Mucosa of rectum (tissue), 2 donors: ENCODE results near the gene TFDP1.

ENCODE experiments used
- H3K27ac ChIP-seq, 2 donors: one replicate each; pipeline ENCODE4 v1.7.0; 2013; ENCODE audit warnings: inconsistent platforms in 2 of 2, low read depth in 2 of 2, low read length in 2 of 2
- H3K27me3 ChIP-seq, 2 donors: one replicate each; pipeline ENCODE4 v1.7.0; 2013; ENCODE audit warnings: low read length in 2 of 2; ENCODE audit not compliant: control insufficient read depth in 2 of 2, insufficient read depth in 2 of 2
- H3K36me3 ChIP-seq, 2 donors: one replicate each; pipeline ENCODE4 v1.7.0; 2013; ENCODE audit warnings: low read length in 2 of 2; ENCODE audit not compliant: control insufficient read depth in 2 of 2, insufficient read depth in 2 of 2
- H3K4me1 ChIP-seq, 2 donors: one replicate each; pipeline ENCODE4 v1.7.0; 2013; ENCODE audit warnings: low read length in 2 of 2, mild to moderate bottlenecking in 1 of 2; ENCODE audit not compliant: control insufficient read depth in 2 of 2, insufficient read depth in 2 of 2
- H3K4me3 ChIP-seq, 2 donors: one replicate each; pipeline ENCODE4 v1.7.0; 2013; ENCODE audit warnings: low read length in 2 of 2
- H3K9ac ChIP-seq, 2 donors: one replicate each; pipeline ENCODE4 v1.7.0; 2013; ENCODE audit warnings: low read length in 2 of 2, low read depth in 1 of 2, mild to moderate bottlenecking in 1 of 2
- H3K9me3 ChIP-seq, 2 donors: one replicate each; pipeline ENCODE4 v1.7.0; 2013; ENCODE audit warnings: low read length in 2 of 2; ENCODE audit not compliant: control insufficient read depth in 2 of 2
- donor health status: healthy.
- donor health status: Normal muscosa, but diverticular disease.

TFDP1 gene

DNA sequence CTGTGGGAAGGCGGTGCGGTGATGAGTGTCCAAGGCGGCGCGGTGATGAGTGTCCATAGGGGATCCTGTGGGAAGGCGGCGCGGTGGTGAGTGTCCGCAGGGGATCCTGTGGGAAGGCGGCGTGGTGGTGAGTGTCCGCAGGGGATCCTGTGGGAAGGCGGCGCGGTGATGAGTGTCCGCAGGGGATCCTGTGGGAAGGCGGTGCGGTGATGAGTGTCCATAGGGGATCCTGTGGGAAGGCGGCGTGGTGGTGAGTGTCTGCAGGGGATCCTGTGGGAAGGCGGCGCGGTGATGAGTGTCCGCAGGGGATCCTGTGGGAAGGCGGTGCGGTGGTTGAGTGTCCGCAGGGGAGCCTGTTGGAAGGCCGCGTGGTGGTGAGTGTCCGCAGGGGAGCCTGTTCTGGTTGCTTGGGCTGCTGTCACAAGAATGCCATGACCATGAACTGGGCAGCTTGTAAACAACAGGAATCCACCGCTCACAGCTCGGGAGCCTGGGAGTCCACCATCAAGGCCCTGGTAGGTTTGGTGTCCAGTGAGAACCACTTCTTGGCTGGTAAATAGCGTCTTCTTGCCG is 21.4 kb downstream of the TFDP1 start:
- no peak overlapping the region for H3K27ac ChIP-seq

DNA sequence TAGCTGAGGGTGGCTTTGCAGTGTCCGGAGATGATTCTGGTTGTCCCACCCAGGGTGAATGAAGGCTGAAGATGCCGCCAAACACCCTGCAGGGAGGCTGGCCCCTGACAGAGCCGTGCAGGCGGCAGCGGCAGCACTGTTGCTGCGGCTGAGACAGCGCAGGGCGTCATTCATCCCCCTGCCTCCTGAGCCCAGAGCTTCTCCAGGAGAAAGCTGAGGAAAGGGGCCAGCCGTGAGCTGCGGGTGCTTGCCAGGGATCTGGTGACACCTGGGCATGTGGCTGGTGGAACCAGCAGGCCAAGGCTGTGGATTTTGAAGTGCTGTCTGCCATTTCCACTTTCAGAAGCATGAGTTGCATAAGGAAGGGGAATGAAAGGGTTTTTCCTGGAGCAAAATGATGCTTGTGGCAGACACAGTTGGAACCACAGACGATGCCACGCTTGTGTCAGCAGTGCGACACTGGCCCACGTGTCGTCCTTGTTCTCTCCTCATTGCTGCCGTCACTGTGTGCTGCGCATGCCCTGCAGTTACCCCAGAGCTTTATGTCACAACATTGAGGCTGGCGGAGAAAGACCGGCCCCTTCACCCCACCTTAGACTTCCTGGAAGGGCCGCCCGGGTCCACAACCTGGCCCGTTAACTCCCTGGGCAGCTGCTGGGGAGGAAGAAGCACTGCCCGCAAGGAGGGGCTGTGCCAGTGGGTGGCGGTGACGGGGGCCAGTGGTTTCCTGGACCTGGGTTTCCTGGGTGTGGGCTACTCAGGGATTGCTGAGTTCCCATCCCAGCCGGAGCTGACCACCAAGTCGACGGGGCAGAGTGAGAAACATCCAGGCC is 22.7 kb downstream of the TFDP1 start:
- no peak overlapping the region for H3K9ac ChIP-seq
- H3K36me3 ChIP-seq: peaks cover 8 to 10% of the 10 kb centered on the region in 2 donors
- no peaks in the 10 kb centered on the region for H3K9me3 ChIP-seq
- H3K4me3 ChIP-seq: no peak overlapping the region
- H3K27me3 ChIP-seq: no peaks in the 10 kb centered on the region
- no peaks in the 10 kb centered on the region for H3K4me1 ChIP-seq
- H3K27ac ChIP-seq: no peak overlapping the region

More for the DNA sequence above, 21.4 kb downstream of the TFDP1 start:
- Histone ChIP-seq H3K9me3 (no peaks in the 10 kb centered on the region), H3K4me1 (no peaks in the 10 kb centered on the region), H3K4me3 (no peak overlapping the region), H3K9ac (no peak overlapping the region), H3K36me3 (peaks cover 3 to 6% of the 10 kb centered on the region in 2 donors), H3K27me3 (no peaks in the 10 kb centered on the region)

DNA sequence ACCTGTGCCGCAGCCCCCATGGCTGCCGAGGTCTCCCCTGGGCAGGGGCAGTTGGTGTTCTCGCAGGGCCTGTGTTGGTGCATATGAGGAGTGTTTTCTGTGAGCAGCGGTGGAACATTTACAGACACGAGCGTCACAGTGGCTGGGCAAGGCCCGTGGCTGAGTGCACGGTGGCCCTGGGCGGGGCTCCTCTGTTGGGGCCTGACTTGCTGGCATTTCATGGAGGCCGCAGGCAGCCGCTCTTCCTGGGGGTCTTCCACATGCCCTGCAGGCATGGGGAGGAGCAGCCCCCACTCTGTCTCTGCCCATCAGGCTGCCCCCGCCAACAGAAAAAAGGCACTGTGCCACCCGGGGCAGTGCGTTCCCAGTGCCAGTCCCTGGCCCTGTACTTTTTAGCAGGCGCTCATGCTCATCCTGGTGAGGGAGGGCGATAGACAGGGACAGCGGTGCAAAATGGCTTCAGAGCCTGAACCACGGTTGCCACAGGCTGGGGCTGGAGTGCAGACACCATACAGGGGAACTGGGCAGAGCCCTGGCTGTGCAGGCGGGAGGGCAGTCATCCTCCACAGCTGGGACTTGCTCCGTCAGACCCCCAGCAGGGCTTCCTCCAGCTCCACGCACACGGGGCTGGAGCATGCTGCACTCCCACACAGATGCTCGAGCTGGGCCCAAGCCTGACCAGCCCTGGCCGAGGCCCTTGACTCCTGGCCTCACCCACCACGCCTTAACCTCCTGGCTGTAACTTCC is 23.5 kb downstream of the TFDP1 start:
- H3K9ac ChIP-seq: no peak overlapping the region
- H3K4me1 ChIP-seq: no peaks in the 10 kb centered on the region
- peaks cover 8 to 12% of the 10 kb centered on the region in 2 donors for H3K36me3 ChIP-seq
- no peaks in the 10 kb centered on the region for H3K9me3 ChIP-seq
- no peak overlapping the region for H3K4me3 ChIP-seq
- no peaks in the 10 kb centered on the region for H3K27me3 ChIP-seq
- H3K27ac ChIP-seq: no peak overlapping the region

DNA sequence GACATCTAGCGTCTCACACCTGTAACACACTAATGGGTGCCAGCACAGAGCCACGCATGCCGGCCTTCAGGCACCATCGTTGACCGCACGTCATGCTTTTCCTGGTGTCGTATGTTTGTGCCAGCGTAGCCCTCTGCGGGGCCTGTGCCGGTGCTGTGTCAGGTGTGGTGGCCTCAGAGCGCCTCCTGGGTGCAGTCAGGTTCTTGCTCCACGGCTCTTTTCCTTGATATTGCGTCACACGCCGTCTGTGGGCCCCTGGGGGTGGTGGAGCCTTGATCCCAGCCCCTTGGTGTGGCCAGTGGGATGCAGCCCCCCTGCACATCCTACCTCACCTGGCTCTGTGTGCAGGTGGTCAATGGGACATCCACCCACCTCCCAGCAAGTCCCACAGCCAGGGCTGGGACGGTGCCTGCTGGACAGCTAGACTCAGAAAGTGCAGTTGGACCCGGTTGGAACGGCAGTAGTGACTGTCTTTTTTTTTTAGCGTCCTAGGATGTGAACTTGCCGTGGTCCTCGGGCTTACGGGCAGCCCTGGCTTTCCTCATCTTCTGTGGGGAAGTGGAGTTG is 24.5 kb downstream of the TFDP1 start:
- peaks cover 12 to 19% of the 10 kb centered on the region in 2 donors for H3K36me3 ChIP-seq
- no peak overlapping the region for H3K27ac ChIP-seq
- H3K9me3 ChIP-seq: no peaks in the 10 kb centered on the region
- no peak overlapping the region for H3K9ac ChIP-seq
- no peaks in the 10 kb centered on the region for H3K27me3 ChIP-seq
- H3K4me3 ChIP-seq: no peak overlapping the region
- H3K4me1 ChIP-seq: no peaks in the 10 kb centered on the region

DNA sequence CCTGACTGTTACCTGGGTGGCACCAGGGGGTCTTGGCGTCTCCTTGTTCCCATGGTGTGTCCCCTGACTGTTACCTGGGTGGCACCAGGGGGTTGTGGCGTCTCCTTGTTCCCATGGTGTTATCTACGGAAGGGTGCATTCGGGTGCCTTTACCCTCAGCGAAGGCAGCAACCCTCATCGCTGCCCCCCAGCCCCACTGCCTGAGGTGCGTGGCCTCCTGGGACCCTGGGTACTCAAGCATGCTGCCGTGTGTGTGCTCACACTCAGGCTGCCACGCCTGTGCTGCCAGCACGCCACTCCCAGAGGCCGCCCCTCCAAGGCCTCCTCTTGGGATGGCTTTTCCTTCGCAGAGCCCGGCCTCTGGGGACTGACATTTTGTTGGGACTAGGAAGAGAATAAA is 25.1 kb downstream of the TFDP1 start:
- no peaks in the 10 kb centered on the region for H3K9me3 ChIP-seq
- no peaks in the 10 kb centered on the region for H3K4me1 ChIP-seq
- no peaks in the 10 kb centered on the region for H3K27me3 ChIP-seq
- H3K4me3 ChIP-seq: no peak overlapping the region
- peaks cover 12 to 20% of the 10 kb centered on the region in 2 donors for H3K36me3 ChIP-seq
- H3K27ac ChIP-seq: no peak overlapping the region
- no peak overlapping the region for H3K9ac ChIP-seq

DNA sequence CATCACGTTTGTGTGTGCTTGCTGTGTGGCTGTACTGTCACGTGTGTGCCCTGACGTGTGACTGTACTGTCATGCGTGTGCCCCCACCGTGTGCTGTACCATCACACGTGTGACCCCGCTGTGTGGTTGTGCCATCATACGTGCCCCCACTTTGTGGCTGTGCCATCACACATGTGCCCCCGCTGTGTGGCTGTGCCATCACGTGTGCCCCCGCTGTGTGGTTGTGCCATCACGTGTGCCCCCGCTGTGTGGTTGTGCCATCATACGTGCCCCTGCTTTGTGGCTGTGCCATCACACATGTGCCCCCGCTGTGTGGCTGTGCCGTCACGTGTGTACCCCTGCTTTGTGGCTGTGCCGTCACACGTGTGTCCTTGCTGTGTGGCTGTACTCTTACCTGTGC is 25.7 kb downstream of the TFDP1 start:
- Histone ChIP-seq H3K9ac (no peak overlapping the region), H3K4me1 (no peaks in the 10 kb centered on the region), H3K4me3 (no peak overlapping the region), H3K27ac (no peak overlapping the region), H3K36me3 (peaks cover 18 to 26% of the 10 kb centered on the region in 2 donors), H3K9me3 (no peaks in the 10 kb centered on the region), H3K27me3 (no peaks in the 10 kb centered on the region)

DNA sequence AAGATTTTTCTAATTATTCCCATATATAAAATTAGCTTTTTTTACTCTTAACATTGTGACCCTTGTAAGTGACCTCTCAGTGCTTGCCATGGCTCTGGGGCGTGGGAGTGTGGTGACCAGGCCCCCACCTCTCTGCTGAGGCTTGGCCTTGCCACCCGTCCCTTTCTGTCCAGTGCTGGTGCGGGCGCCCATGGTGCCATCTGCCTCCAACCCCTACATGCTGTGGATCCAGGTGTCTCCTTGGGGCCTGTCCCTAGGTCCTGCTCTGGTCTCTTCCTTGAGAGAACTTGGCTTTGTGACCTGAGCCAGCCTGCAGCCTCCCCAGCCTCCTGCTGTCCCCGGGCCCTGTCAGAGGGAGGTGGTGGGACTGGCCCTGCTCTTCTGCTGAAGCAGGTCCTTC is 27.4 kb downstream of the TFDP1 start:
- Histone ChIP-seq H3K4me1 (no peaks in the 10 kb centered on the region), H3K9me3 (no peaks in the 10 kb centered on the region), H3K27me3 (no peaks in the 10 kb centered on the region), H3K36me3 (peaks cover 19 to 28% of the 10 kb centered on the region in 2 donors), H3K27ac (no peak overlapping the region), H3K9ac (no peak overlapping the region), H3K4me3 (no peak overlapping the region)

DNA sequence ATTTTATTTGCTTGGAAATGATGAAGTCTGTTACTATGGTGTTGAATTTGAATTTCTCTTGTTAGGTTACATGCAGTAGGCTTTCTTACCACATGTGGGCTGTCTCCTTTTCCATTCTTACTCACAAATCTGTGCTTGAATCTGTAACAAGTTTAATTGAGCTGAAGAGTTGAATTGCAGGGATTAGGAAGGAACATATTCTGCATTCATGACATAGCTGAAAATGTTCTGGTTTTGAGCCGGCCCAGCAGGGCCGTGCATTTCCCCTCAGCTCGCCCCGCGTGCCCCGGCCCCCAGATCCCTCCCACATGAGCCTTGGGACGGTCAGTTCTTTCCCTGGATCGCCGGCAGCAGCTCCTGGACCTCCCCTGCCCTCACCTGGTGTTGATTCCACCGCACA is 28.1 kb downstream of the TFDP1 start:
- no peaks in the 10 kb centered on the region for H3K4me1 ChIP-seq
- H3K4me3 ChIP-seq: no peak overlapping the region
- H3K27me3 ChIP-seq: no peaks in the 10 kb centered on the region
- no peak overlapping the region for H3K9ac ChIP-seq
- peaks cover 19 to 28% of the 10 kb centered on the region in 2 donors for H3K36me3 ChIP-seq
- H3K27ac ChIP-seq: no peak overlapping the region
- no peaks in the 10 kb centered on the region for H3K9me3 ChIP-seq

DNA sequence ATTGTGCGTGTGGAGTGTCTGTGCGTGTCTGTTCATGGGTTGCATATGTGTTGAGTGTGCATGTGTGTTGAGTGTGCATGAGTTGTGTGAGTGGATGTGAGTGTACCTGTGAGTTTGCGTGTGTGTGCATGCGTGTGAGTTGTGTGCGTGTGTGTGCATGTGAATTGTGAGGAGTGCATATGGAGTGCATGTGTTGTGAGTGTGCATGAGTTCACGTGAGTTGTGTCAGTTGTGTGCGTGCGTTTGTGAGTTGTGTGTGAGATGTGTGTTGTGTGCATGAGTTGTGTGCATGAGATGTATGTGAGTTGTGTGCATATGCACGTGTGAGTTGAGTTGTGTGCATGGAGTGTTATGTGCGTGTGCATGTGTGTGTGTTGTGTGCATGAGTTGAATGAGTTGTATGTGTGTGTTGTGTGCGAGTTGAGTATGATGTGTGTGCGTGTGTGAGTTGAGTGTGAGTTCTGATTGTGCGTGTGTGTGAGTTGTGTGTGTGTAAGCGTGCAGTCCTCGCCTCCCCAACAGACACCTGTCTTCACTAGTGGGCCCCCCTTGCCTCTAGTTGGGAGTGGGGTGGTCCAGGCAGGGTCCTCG is 29.3 kb downstream of the TFDP1 start:
- Histone ChIP-seq H3K27ac (no peak overlapping the region), H3K27me3 (no peaks in the 10 kb centered on the region), H3K36me3 (peaks cover 19 to 28% of the 10 kb centered on the region in 2 donors), H3K9me3 (no peaks in the 10 kb centered on the region), H3K9ac (no peak overlapping the region), H3K4me1 (no peaks in the 10 kb centered on the region), H3K4me3 (no peak overlapping the region)
